Inflammatory macrophage treated with lipopolysaccharide for 1 hour (primary cell): ENCODE measurements around the gene RIOX2.

Experiments used
- DNase-seq, 2 donors: peaks; one replicate each; pipeline ENCODE4 v3.0.0-alpha.2; 2020 to 2022

The RIOX2 gene

GRCh38 chr3:97988784-97989568 is 16.7 kb upstream of the RIOX2 start:
- DNase-seq, result no peak

- no peak for DNase-seq
These were observed 15.1 kb upstream of the RIOX2 start for GRCh38 chr3:97987306-97987705.

GRCh38 chr3:97983933-97984491 is 11.8 kb upstream of the RIOX2 start:
- no peak for DNase-seq

- DNase-seq, result peak; percentile 7 to 12
These were observed 9.7 kb upstream of the RIOX2 start for GRCh38 chr3:97981886-97982285.

- DNase-seq, result no peak
These were observed 7.4 kb upstream of the RIOX2 start for GRCh38 chr3:97979610-97980009.

- DNase-seq, result no peak
These were observed 3.2 kb upstream of the RIOX2 start for GRCh38 chr3:97975466-97975865.

GRCh38 chr3:97974996-97975395 is 2.8 kb upstream of the RIOX2 start:
- DNase-seq, result no peak

GRCh38 chr3:97972976-97973375 is 745 bp upstream of the RIOX2 start:
- DNase-seq, result no peak

- peak in 1 of 2 donors; percentile 28 for DNase-seq
These were observed 1.1 kb downstream of the RIOX2 start for GRCh38 chr3:97970956-97971620.

GRCh38 chr3:97970156-97970555 is 2.1 kb downstream of the RIOX2 start:
- DNase-seq, result no peak

- no peak for DNase-seq
These were observed 2.7 kb downstream of the RIOX2 start for GRCh38 chr3:97969541-97969940.

GRCh38 chr3:97968376-97968775 is 3.9 kb downstream of the RIOX2 start:
- no peak for DNase-seq

- DNase-seq, result no peak
These were observed 4.3 kb downstream of the RIOX2 start for GRCh38 chr3:97967966-97968365.

GRCh38 chr3:97960993-97961766 is 11.1 kb downstream of the RIOX2 start:
- no peak for DNase-seq

GRCh38 chr3:97960551-97960950 is 11.7 kb downstream of the RIOX2 start:
- DNase-seq, result no peak

GRCh38 chr3:97959872-97960271 is 12.4 kb downstream of the RIOX2 start:
- no peak for DNase-seq

GRCh38 chr3:97958796-97959195 is 13.4 kb downstream of the RIOX2 start:
- DNase-seq, result no peak

- DNase-seq, result no peak
These were observed 13.8 kb downstream of the RIOX2 start for GRCh38 chr3:97958396-97958795.

GRCh38 chr3:97957617-97958311 is 14.5 kb downstream of the RIOX2 start:
- no peak for DNase-seq

- DNase-seq, result no peak
These were observed 16.2 kb downstream of the RIOX2 start for GRCh38 chr3:97956051-97956450.

- peak; percentile 38 to 45 for DNase-seq
These were observed 17.9 kb downstream of the RIOX2 start for GRCh38 chr3:97954228-97954827.

GRCh38 chr3:97952872-97953271 is 19.4 kb downstream of the RIOX2 start:
- no peak for DNase-seq
